Measurements from ENCODE around the gene SBNO2. TPM values are rescaled to one million over a fixed set of nuclear protein-coding genes. Genes with fewer than 3 reads are reported as not detected.

The SBNO2 gene
- total RNA-seq, 1 donor from 2014 or later = 53.0 TPM

GRCh38 chr19:1086613-1087012, 87.5 kb downstream of the SBNO2 start:
- no peaks in the 10 kb centered on the region for H3K9me3 Mint-ChIP-seq
- H3K4me3 Mint-ChIP-seq = no peak overlapping the region
- no peaks in the 10 kb centered on the region for H3K4me1 Mint-ChIP-seq
- no peak for TF ChIP-seq CTCF (IDR thresholded peaks at IDR 0.05; ENCODE audit: unreplicated experiment)
- H3K27me3 Mint-ChIP-seq (ENCODE audit: low read depth) = no peaks in the 10 kb centered on the region
- no peak for DNase-seq (ENCODE audit: low spot score in 2 of 2, unreplicated experiment in 2 of 2)
- no peak overlapping the region for H3K27ac Mint-ChIP-seq
- H3K36me3 Mint-ChIP-seq = peaks cover 5% of the 10 kb centered on the region

- Mint-ChIP-seq H3K4me3 (no peak overlapping the region), H3K9me3 (no peaks in the 10 kb centered on the region), H3K36me3 (peaks cover 5% of the 10 kb centered on the region), H3K27ac (no peak overlapping the region), H3K4me1 (no peaks in the 10 kb centered on the region), H3K27me3 (ENCODE audit: low read depth) (no peaks in the 10 kb centered on the region)
- no peak for TF ChIP-seq CTCF (IDR thresholded peaks at IDR 0.05; ENCODE audit: unreplicated experiment)
- no peak for DNase-seq (ENCODE audit: low spot score in 2 of 2, unreplicated experiment in 2 of 2)
Measured at GRCh38 chr19:1085676-1086442, 88.2 kb downstream of the SBNO2 start.

GRCh38 chr19:1085053-1085658, 88.9 kb downstream of the SBNO2 start:
- no peak for TF ChIP-seq CTCF (IDR thresholded peaks at IDR 0.05; ENCODE audit: unreplicated experiment)

GRCh38 chr19:1084024-1084868, 89.8 kb downstream of the SBNO2 start:
- Mint-ChIP-seq H3K27ac (no peak overlapping the region), H3K4me3 (peak overlapping the region; percentile 8), H3K4me1 (no peaks in the 10 kb centered on the region), H3K36me3 (peaks cover 5% of the 10 kb centered on the region), H3K9me3 (no peaks in the 10 kb centered on the region), H3K27me3 (ENCODE audit: low read depth) (no peaks in the 10 kb centered on the region)
- DNase-seq (ENCODE audit: low spot score in 2 of 2, unreplicated experiment in 2 of 2) = no peak
- TF ChIP-seq CTCF (IDR thresholded peaks at IDR 0.05; ENCODE audit: unreplicated experiment) = no peak

More at GRCh38 chr19:1085053-1085658, 88.9 kb downstream of the SBNO2 start:
- H3K4me3 Mint-ChIP-seq = no peak overlapping the region
- peaks cover 5% of the 10 kb centered on the region for H3K36me3 Mint-ChIP-seq
- no peaks in the 10 kb centered on the region for H3K9me3 Mint-ChIP-seq
- DNase-seq (ENCODE audit: low spot score in 2 of 2, unreplicated experiment in 2 of 2) = no peak
- H3K4me1 Mint-ChIP-seq = no peaks in the 10 kb centered on the region
- no peaks in the 10 kb centered on the region for H3K27me3 Mint-ChIP-seq (ENCODE audit: low read depth)
- H3K27ac Mint-ChIP-seq = no peak overlapping the region

GRCh38 chr19:1082928-1083816, 90.9 kb downstream of the SBNO2 start:
- peaks cover 5% of the 10 kb centered on the region for H3K36me3 Mint-ChIP-seq
- TF ChIP-seq CTCF (IDR thresholded peaks at IDR 0.05; ENCODE audit: unreplicated experiment) = no peak
- no peak overlapping the region for H3K27ac Mint-ChIP-seq
- DNase-seq (ENCODE audit: low spot score in 2 of 2, unreplicated experiment in 2 of 2) = peak in 1 of 2 experiments; percentile 20
- H3K9me3 Mint-ChIP-seq = no peaks in the 10 kb centered on the region
- H3K27me3 Mint-ChIP-seq (ENCODE audit: low read depth) = no peaks in the 10 kb centered on the region
- no peaks in the 10 kb centered on the region for H3K4me1 Mint-ChIP-seq
- H3K4me3 Mint-ChIP-seq = peak overlapping the region; percentile 78

Data from mesothelial cell of epicardium (in vitro differentiated cells).